ENCODE results near the gene CXCL1. TPM values are rescaled to one million over a fixed set of nuclear protein-coding genes. Genes with fewer than 3 reads are reported as not detected.

Gene CXCL1
- polyA plus RNA-seq, 3 donors = 1.7 to 4.4 (median 3.5) TPM

DNA sequence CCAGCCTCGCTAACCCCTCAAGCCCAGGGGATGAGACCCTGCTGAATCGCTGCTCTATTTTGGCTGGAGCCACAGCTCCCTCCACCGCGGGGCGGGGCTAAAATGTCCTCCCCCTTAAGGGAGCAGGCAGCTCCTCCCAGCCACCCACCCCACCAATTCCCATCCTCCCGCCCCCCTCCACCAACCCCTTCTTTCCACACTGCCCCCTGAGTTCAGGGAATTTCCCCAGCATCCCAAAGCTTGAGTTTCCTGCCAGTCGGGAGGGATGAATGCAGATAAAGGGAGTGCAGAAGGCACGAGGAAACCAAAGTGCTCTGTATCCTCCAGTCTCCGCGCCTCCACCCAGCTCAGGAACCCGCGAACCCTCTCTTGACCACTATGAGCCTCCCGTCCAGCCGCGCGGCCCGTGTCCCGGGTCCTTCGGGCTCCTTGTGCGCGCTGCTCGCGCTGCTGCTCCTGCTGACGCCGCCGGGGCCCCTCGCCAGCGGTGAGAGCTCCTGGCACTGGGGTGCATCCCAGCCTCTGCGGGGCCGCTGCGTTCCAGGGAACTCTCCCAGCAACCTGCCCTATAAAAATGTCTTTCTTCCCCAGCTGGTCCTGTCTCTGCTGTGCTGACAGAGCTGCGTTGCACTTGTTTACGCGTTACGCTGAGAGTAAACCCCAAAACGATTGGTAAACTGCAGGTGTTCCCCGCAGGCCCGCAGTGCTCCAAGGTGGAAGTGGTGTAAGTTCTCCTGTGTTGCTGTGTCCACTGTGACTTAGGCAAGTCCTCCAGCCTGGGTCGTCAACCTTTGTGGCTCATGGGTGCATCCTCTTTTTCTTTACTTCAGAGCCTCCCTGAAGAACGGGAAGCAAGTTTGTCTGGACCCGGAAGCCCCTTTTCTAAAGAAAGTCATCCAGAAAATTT is 32.6 kb upstream of the CXCL1 start, which contains the start of gene CXCL6:
CXCL6 (plus strand) TSS at position 306 of the 907 bp plus-strand sequence; CDS start at position 379, 73 bp downstream.
- intact Hi-C loops (cut with micrococcal nuclease) = loop anchor here in 1 of 2 donors (10.0 kb wide), 1 partner anchor 102 kb away; no protein-coding TSS in a partner anchor
- H3K9ac ChIP-seq (ENCODE audit: insufficient read depth, low read length, poor library complexity, severe bottlenecking) = peak within 1 kb of the TSS; percentile 62
- DNase-seq = peak; percentile 42 to 69 (median 63)
- under 1% methylated on average over 38 of the region's 41 CpGs for WGBS (ENCODE audit: insufficient coverage)
- peaks cover 12 to 14% of the 10 kb centered on the region in 2 donors for H3K4me1 ChIP-seq (ENCODE audit: control insufficient read depth in 1 of 2, insufficient read depth in 2 of 2, low read length in 2 of 2)
- TF ChIP-seq, protein P1, sequence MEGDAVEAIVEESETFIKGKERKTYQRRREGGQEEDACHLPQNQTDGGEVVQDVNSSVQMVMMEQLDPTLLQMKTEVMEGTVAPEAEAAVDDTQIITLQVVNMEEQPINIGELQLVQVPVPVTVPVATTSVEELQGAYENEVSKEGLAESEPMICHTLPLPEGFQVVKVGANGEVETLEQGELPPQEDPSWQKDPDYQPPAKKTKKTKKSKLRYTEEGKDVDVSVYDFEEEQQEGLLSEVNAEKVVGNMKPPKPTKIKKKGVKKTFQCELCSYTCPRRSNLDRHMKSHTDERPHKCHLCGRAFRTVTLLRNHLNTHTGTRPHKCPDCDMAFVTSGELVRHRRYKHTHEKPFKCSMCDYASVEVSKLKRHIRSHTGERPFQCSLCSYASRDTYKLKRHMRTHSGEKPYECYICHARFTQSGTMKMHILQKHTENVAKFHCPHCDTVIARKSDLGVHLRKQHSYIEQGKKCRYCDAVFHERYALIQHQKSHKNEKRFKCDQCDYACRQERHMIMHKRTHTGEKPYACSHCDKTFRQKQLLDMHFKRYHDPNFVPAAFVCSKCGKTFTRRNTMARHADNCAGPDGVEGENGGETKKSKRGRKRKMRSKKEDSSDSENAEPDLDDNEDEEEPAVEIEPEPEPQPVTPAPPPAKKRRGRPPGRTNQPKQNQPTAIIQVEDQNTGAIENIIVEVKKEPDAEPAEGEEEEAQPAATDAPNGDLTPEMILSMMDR (IDR thresholded peaks at IDR 0.05) = no peak
- H3K4me2 ChIP-seq (replicated peaks; ENCODE audit: extremely low read depth, low read length, poor library complexity, severe bottlenecking) = peak within 1 kb of the TSS; percentile 82
- no peaks in the 10 kb centered on the region for H3K79me2 ChIP-seq (ENCODE audit: insufficient read depth, low read length)
- H2AFZ ChIP-seq (ENCODE audit: insufficient read depth, low read depth, low read length, poor library complexity, severe bottlenecking) = peak within 1 kb of the TSS; percentile 76
- no peaks in the 10 kb centered on the region for H4K20me1 ChIP-seq (ENCODE audit: insufficient read depth, low read length)
- H3K27ac ChIP-seq (ENCODE audit: low read depth in 1 of 2, low read length in 2 of 2) = peak within 1 kb of the TSS in 1 of 2 donors; percentile 27
- H3K27me3 ChIP-seq (ENCODE audit: control insufficient read depth in 2 of 2, insufficient read depth in 2 of 2, low read length in 2 of 2) = no peaks in the 10 kb centered on the region
- H3K9me3 Mint-ChIP-seq = peaks cover 0 to 2% (median 0%) of the 10 kb centered on the region in 7 donors
- peak within 1 kb of the TSS; percentile 37 to 77 (median 41) for H3K4me3 ChIP-seq (replicated peaks in 1 of 3; ENCODE audit: low read depth in 2 of 3, low read length in 3 of 3)
- peaks cover 18% of the 10 kb centered on the region for H3K4me1 Mint-ChIP-seq
- H3K9me3 ChIP-seq (replicated peaks in 1 of 2; ENCODE audit: control insufficient read depth in 1 of 2, insufficient read depth in 1 of 2, low read length in 2 of 2) = no peaks in the 10 kb centered on the region
- H3K36me3 Mint-ChIP-seq = no peaks in the 10 kb centered on the region
- peaks cover 1 to 7% (median 3%) of the 10 kb centered on the region in 3 donors for H3K27me3 Mint-ChIP-seq (ENCODE audit: low read depth in 3 of 3)
- no peaks in the 10 kb centered on the region for H3K36me3 ChIP-seq (replicated peaks in 1 of 2; ENCODE audit: control insufficient read depth in 1 of 2, insufficient read depth in 2 of 2, low read length in 2 of 2)
- peak within 1 kb of the TSS; percentile 37 to 87 (median 73) for H3K27ac Mint-ChIP-seq
- H3K4me3 Mint-ChIP-seq = peak within 1 kb of the TSS; percentile 84 to 96

DNA sequence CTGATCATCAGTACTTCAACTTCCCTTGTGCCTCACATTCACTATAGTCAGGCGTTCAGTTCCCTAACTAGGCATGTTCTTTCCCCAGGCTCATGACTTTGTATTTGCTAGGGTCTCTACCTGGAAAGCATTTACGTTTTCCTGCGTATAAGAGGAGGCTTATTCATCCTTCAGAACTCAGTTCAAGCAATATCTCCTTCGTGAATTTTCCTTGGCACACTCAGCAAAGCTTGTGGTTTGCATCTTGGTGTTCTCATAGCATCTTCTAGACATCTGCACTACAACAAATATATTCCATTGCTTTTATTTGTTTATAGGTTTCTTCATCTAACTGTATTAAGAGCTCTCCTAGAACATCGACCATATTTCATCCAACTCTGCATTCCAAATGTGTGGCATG is 30.1 kb upstream of the CXCL1 start:
- intact Hi-C loops (cut with micrococcal nuclease) = loop anchor here in 1 of 2 donors (10.0 kb wide), 1 partner anchor 104 kb away; no protein-coding TSS in a partner anchor
- H3K4me1 Mint-ChIP-seq = peaks cover 18% of the 10 kb centered on the region
- peaks cover 1 to 7% (median 3%) of the 10 kb centered on the region in 3 donors for H3K27me3 Mint-ChIP-seq (ENCODE audit: low read depth in 3 of 3)
- H3K27ac Mint-ChIP-seq = no peak overlapping the region
- H2AFZ ChIP-seq (ENCODE audit: insufficient read depth, low read depth, low read length, poor library complexity, severe bottlenecking) = no peak overlapping the region
- H3K9ac ChIP-seq (ENCODE audit: insufficient read depth, low read length, poor library complexity, severe bottlenecking) = no peak overlapping the region
- H3K9me3 Mint-ChIP-seq = peaks cover 0 to 2% (median 0%) of the 10 kb centered on the region in 7 donors
- no peak overlapping the region for H3K4me3 ChIP-seq (replicated peaks in 1 of 3; ENCODE audit: low read depth in 2 of 3, low read length in 3 of 3)
- no peaks in the 10 kb centered on the region for H3K36me3 ChIP-seq (replicated peaks in 1 of 2; ENCODE audit: control insufficient read depth in 1 of 2, insufficient read depth in 2 of 2, low read length in 2 of 2)
- H3K4me3 Mint-ChIP-seq = no peak overlapping the region
- H3K36me3 Mint-ChIP-seq = no peaks in the 10 kb centered on the region
- H3K4me1 ChIP-seq (ENCODE audit: control insufficient read depth in 1 of 2, insufficient read depth in 2 of 2, low read length in 2 of 2) = peaks cover 14 to 20% of the 10 kb centered on the region in 2 donors
- no peak overlapping the region for H3K4me2 ChIP-seq (replicated peaks; ENCODE audit: extremely low read depth, low read length, poor library complexity, severe bottlenecking)
- no peaks in the 10 kb centered on the region for H4K20me1 ChIP-seq (ENCODE audit: insufficient read depth, low read length)
- H3K79me2 ChIP-seq (ENCODE audit: insufficient read depth, low read length) = no peaks in the 10 kb centered on the region
- DNase-seq = no peak
- WGBS (ENCODE audit: insufficient coverage) = 100% methylated on average over 1 of the region's 5 CpGs
- H3K27ac ChIP-seq (ENCODE audit: low read depth in 1 of 2, low read length in 2 of 2) = no peak overlapping the region
- no peaks in the 10 kb centered on the region for H3K27me3 ChIP-seq (ENCODE audit: control insufficient read depth in 2 of 2, insufficient read depth in 2 of 2, low read length in 2 of 2)
- H3K9me3 ChIP-seq (replicated peaks in 1 of 2; ENCODE audit: control insufficient read depth in 1 of 2, insufficient read depth in 1 of 2, low read length in 2 of 2) = no peaks in the 10 kb centered on the region
- TF ChIP-seq, protein P1 (IDR thresholded peaks at IDR 0.05) = no peak
